Esophagus muscularis mucosa (tissue), 4 donors: ENCODE measurements around the gene BCAR1. TPM values are rescaled to one million over a fixed set of nuclear protein-coding genes. Genes with fewer than 3 reads are reported as not detected.

Experiments used
- DNase-seq: peaks from one replicate; pipeline ENCODE4 v3.0.0-alpha.2; 2017; ENCODE audit errors: extremely low spot score
- H3K27ac ChIP-seq, 4 donors: fragments of 200-600 bp; sonication (generic); replicated peaks in 1 of 4; 1 replicate in 3 of 4; 2 replicates in 1 of 4; pipeline ENCODE4 v1.5.1; 2016 to 2019; ENCODE audit warnings: mild to moderate bottlenecking in 1 of 4
- H3K27me3 ChIP-seq, 4 donors: fragments of 200-600 bp; sonication (generic); one replicate each; pipeline versions ENCODE4 v1.5.1 to v1.6.0; 2016 to 2019
- H3K36me3 ChIP-seq, 4 donors: fragments of 200-600 bp; sonication (generic); one replicate each; pipeline ENCODE4 v1.5.1; 2016 to 2019
- H3K4me1 ChIP-seq, 4 donors: fragments of 200-600 bp; sonication (generic); one replicate each; pipeline ENCODE4 v1.5.1; 2016 to 2019
- H3K4me3 ChIP-seq, 4 donors: fragments of 200-600 bp; sonication (generic); 1 replicate in 2 of 4; 2 replicates in 2 of 4; pipeline ENCODE4 v1.5.1; 2016 to 2019; ENCODE audit warnings: mild to moderate bottlenecking in 4 of 4, moderate library complexity in 1 of 4
- H3K9me3 ChIP-seq, 4 donors: fragments of 200-600 bp; sonication (generic); 1 replicate in 3 of 4; 2 replicates in 1 of 4; pipeline ENCODE4 v1.5.1; 2016 to 2019
- EP300 ChIP-seq: sonication (generic); formaldehyde crosslinking; IDR thresholded peaks from one replicate; pipeline ENCODE4 v1.6.1; 2017; ENCODE audit warnings: antibody characterized with exemption
- POLR2A ChIP-seq: fragments of 450-650 bp; IDR thresholded peaks from one replicate; pipeline ENCODE4 v1.6.1; 2017; ENCODE audit warnings: antibody characterized with exemption, moderate library complexity, mild to moderate bottlenecking, low read depth
- POLR2AphosphoS5 ChIP-seq, 2 donors: sonication (generic); formaldehyde crosslinking; IDR thresholded peaks; one replicate each; pipeline ENCODE4 v1.6.1; 2017; ENCODE audit warnings: antibody characterized with exemption in 2 of 2
- WGBS: methylation state at CpG from one replicate; pipeline ENCODE4 v1.1.5; 2018; 5-methylcytosine and 5-hydroxymethylcytosine counted together
- intact Hi-C: fragments of 100-400 bp; cut with DNase I; formaldehyde crosslinking; loops from one replicate; pipeline ENCODE4 v1.15.1; 2023
- total RNA-seq, 4 donors: library from RNA; depleted of rRNA; stranded (reverse); fragments of >200 nt; gene quantifications; one replicate each; pipeline versions ENCODE4 v1.1.0 to v1.2.1, GENCODE V29; 2016
- TF ChIP-seq, protein P1 (sequence below), 3 experiments: fragments of 200-600 bp in 2 of 3; fragments of 450-650 bp in 1 of 3; sonication (generic) in 2 of 3; IDR thresholded peaks; one replicate each; pipeline ENCODE4 v1.5.1; 2017 to 2019; ENCODE audit warnings: antibody characterized with exemption in 3 of 3, mild to moderate bottlenecking in 2 of 3, moderate library complexity in 1 of 3

The BCAR1 gene
- total RNA-seq, 4 donors from 2014 or later: 31.6 to 67.1 (median 54.8) TPM

DNA sequence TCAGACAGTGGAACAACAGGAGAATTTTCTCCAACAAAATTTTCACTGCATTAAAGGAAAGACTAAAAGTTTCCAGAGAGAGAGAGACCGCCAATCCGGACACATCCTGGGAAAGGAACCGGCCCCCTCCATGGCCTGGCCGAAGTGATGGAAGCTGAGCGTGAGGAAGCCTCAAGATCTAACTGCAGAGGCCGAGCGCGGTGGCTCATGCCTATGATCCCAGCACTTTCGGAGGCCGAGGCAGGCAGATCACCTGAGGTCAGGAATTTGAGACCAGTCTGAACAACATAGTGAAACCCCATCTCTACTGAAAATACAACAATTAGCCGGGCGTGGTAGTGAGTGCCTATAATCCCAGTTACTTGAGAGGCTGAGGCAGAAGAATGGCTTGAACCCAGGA is 48.3 kb downstream of the BCAR1 start:
- H3K27ac ChIP-seq: no peak overlapping the region
- H3K4me1 ChIP-seq: peaks cover 14 to 24% (median 18%) of the 10 kb centered on the region in 4 donors
- no peaks in the 10 kb centered on the region for H3K9me3 ChIP-seq
- intact Hi-C loops: no loop called here
- DNase-seq: no peak
- TF ChIP-seq, protein P1, sequence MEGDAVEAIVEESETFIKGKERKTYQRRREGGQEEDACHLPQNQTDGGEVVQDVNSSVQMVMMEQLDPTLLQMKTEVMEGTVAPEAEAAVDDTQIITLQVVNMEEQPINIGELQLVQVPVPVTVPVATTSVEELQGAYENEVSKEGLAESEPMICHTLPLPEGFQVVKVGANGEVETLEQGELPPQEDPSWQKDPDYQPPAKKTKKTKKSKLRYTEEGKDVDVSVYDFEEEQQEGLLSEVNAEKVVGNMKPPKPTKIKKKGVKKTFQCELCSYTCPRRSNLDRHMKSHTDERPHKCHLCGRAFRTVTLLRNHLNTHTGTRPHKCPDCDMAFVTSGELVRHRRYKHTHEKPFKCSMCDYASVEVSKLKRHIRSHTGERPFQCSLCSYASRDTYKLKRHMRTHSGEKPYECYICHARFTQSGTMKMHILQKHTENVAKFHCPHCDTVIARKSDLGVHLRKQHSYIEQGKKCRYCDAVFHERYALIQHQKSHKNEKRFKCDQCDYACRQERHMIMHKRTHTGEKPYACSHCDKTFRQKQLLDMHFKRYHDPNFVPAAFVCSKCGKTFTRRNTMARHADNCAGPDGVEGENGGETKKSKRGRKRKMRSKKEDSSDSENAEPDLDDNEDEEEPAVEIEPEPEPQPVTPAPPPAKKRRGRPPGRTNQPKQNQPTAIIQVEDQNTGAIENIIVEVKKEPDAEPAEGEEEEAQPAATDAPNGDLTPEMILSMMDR (IDR thresholded peaks at IDR 0.05): no peak
- TF ChIP-seq POLR2A (no peak), EP300 (no peak), POLR2AphosphoS5 (IDR thresholded peaks at IDR 0.05) (no peak)
- peaks cover 0 to 18% (median 3%) of the 10 kb centered on the region in 4 donors for H3K27me3 ChIP-seq
- 92% methylated on average over 12 of the region's 12 CpGs for WGBS
- no peak overlapping the region for H3K4me3 ChIP-seq
- no peaks in the 10 kb centered on the region for H3K36me3 ChIP-seq

GRCh38 chr16:75202069-75202590 is 49.3 kb downstream of the BCAR1 start:
- intact Hi-C loops: no loop called here
- Histone ChIP-seq H3K4me3 (no peak overlapping the region), H3K27ac (no peak overlapping the region), H3K9me3 (no peaks in the 10 kb centered on the region), H3K36me3 (no peaks in the 10 kb centered on the region), H3K4me1 (peaks cover 14 to 24% (median 19%) of the 10 kb centered on the region in 4 donors), H3K27me3 (peaks cover 0 to 25% (median 4%) of the 10 kb centered on the region in 4 donors)
- 94% methylated on average over 13 of the region's 13 CpGs for WGBS
- no peak for TF ChIP-seq EP300
- no peak for TF ChIP-seq POLR2A
- TF ChIP-seq, protein P1 (IDR thresholded peaks at IDR 0.05): no peak
- TF ChIP-seq POLR2AphosphoS5 (IDR thresholded peaks at IDR 0.05): no peak
- DNase-seq: no peak

DNA sequence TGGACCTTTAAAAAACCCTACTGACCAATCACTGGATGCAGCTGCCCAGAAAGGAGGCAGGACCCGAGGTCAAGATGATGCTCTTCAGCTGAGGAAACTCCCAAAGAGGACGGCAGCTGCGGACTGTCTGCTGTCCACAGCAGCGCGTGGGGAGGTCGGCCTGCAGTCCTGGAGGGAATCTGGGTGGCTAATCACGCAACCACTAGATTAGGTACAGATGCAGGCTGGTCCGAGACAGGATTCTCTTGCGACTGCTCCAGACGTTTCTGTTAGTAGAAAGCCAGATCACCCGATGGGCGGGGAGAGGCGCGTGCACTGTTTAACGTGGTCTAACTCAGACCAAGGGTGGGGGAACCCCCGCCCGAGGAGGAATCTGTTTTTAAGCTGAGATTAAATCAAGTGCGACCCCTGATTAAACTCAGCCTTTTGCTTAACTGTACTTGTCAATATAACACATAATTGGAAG is 53.3 kb downstream of the BCAR1 start:
- no peak overlapping the region for H3K27ac ChIP-seq
- H3K27me3 ChIP-seq: peaks cover 0 to 21% (median 2%) of the 10 kb centered on the region in 4 donors
- peaks cover 14 to 24% (median 19%) of the 10 kb centered on the region in 4 donors for H3K4me1 ChIP-seq
- H3K4me3 ChIP-seq: no peak overlapping the region
- intact Hi-C loops: loop anchor here (5.0 kb wide), 2 partner anchors 51 to 204 kb away; partner anchors contain the start of gene ZFP1
- WGBS: 38% methylated on average over 6 of the region's 18 CpGs
- no peak for DNase-seq
- no peaks in the 10 kb centered on the region for H3K36me3 ChIP-seq
- TF ChIP-seq POLR2AphosphoS5 (IDR thresholded peaks at IDR 0.05) (no peak), EP300 (no peak), POLR2A (no peak)
- TF ChIP-seq, protein P1 (IDR thresholded peaks at IDR 0.05): no peak
- H3K9me3 ChIP-seq: no peaks in the 10 kb centered on the region

GRCh38 chr16:75197522-75198134 is 53.8 kb downstream of the BCAR1 start:
- Histone ChIP-seq H3K4me1 (peaks cover 14 to 24% (median 19%) of the 10 kb centered on the region in 4 donors), H3K36me3 (no peaks in the 10 kb centered on the region), H3K9me3 (no peaks in the 10 kb centered on the region), H3K27me3 (peaks cover 0 to 21% (median 2%) of the 10 kb centered on the region in 4 donors), H3K4me3 (no peak overlapping the region), H3K27ac (no peak overlapping the region)
- intact Hi-C loops: loop anchor here (5.0 kb wide), 2 partner anchors 50 to 205 kb away; partner anchors contain the start of gene ZFP1
- 65% methylated on average over 14 of the region's 14 CpGs for WGBS
- no peak for DNase-seq
- no peak for TF ChIP-seq POLR2AphosphoS5 (IDR thresholded peaks at IDR 0.05)
- TF ChIP-seq POLR2A: no peak
- TF ChIP-seq, protein P1 (IDR thresholded peaks at IDR 0.05): no peak
